ENCODE measurements around the gene SLC6A18.

DNA sequence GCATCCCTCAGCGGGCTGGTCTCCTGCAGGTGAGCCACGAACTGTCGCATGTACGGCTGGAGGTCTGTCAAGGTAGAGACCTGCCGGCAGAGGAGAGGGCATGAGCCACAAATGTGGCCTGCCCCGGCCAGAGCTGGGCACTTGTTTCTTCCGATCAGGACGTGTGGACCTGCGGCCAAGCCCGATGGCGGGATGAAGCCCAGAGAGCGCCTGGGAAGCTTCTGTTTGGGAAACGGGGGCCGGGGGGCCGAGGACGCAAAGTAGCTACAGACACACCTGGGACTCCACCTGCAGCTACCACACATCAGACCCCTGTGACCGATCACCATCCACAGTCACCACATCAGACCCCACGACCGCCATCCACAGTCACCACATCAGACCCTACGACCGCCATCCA, 47.0 kb downstream of the SLC6A18 start:
- TF ChIP-seq SMAD1 (IDR thresholded peaks at IDR 0.05; ENCODE audit: low read depth, partially characterized antibody), result no peak
- TF ChIP-seq, protein P1, sequence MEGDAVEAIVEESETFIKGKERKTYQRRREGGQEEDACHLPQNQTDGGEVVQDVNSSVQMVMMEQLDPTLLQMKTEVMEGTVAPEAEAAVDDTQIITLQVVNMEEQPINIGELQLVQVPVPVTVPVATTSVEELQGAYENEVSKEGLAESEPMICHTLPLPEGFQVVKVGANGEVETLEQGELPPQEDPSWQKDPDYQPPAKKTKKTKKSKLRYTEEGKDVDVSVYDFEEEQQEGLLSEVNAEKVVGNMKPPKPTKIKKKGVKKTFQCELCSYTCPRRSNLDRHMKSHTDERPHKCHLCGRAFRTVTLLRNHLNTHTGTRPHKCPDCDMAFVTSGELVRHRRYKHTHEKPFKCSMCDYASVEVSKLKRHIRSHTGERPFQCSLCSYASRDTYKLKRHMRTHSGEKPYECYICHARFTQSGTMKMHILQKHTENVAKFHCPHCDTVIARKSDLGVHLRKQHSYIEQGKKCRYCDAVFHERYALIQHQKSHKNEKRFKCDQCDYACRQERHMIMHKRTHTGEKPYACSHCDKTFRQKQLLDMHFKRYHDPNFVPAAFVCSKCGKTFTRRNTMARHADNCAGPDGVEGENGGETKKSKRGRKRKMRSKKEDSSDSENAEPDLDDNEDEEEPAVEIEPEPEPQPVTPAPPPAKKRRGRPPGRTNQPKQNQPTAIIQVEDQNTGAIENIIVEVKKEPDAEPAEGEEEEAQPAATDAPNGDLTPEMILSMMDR (IDR thresholded peaks at IDR 0.05 in 2 of 3, conservative IDR thresholded peaks at IDR 0.05 in 1 of 3; ENCODE audit: control insufficient read depth in 2 of 3, extremely low read depth in 1 of 3, insufficient read depth in 1 of 3, low read depth in 3 of 3, low read length in 3 of 3), result no peak
- TF ChIP-seq MTA2 (IDR thresholded peaks at IDR 0.05; ENCODE audit: low read depth), result no peak
- no peak for TF ChIP-seq KDM1A (IDR thresholded peaks at IDR 0.05; ENCODE audit: borderline replicate concordance)
- no peak for TF ChIP-seq SMAD5 (IDR thresholded peaks at IDR 0.05; ENCODE audit: low read depth)
- TF ChIP-seq ZNF217 (IDR thresholded peaks at IDR 0.05), result no peak
- TF ChIP-seq, protein P2, sequence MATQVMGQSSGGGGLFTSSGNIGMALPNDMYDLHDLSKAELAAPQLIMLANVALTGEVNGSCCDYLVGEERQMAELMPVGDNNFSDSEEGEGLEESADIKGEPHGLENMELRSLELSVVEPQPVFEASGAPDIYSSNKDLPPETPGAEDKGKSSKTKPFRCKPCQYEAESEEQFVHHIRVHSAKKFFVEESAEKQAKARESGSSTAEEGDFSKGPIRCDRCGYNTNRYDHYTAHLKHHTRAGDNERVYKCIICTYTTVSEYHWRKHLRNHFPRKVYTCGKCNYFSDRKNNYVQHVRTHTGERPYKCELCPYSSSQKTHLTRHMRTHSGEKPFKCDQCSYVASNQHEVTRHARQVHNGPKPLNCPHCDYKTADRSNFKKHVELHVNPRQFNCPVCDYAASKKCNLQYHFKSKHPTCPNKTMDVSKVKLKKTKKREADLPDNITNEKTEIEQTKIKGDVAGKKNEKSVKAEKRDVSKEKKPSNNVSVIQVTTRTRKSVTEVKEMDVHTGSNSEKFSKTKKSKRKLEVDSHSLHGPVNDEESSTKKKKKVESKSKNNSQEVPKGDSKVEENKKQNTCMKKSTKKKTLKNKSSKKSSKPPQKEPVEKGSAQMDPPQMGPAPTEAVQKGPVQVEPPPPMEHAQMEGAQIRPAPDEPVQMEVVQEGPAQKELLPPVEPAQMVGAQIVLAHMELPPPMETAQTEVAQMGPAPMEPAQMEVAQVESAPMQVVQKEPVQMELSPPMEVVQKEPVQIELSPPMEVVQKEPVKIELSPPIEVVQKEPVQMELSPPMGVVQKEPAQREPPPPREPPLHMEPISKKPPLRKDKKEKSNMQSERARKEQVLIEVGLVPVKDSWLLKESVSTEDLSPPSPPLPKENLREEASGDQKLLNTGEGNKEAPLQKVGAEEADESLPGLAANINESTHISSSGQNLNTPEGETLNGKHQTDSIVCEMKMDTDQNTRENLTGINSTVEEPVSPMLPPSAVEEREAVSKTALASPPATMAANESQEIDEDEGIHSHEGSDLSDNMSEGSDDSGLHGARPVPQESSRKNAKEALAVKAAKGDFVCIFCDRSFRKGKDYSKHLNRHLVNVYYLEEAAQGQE (IDR thresholded peaks at IDR 0.05; ENCODE audit: low read depth, low read length), result no peak
